Activated T-cell treated with anti-CD3 and anti-CD28 coated beads, Interleukin-2, amount 50 U/mL, for 72 hours (primary cell): ENCODE measurements around the gene PGM5. TPM values are rescaled to one million over a fixed set of nuclear protein-coding genes. Genes with fewer than 3 reads are reported as not detected.

Source experiments
- ATAC-seq, 2 donors: fragments of 150-1000 bp; cut with Tn5 transposase; replicated peaks in 1 of 2; 2 replicates each; pipeline ENCODE4 v1.10.0; 2021; ENCODE audit warnings: moderate library complexity in 2 of 2, mild to moderate bottlenecking in 1 of 2
- DNase-seq, 2 donors: peaks; one replicate each; pipeline ENCODE4 v3.0.0; 2021 to 2022; ENCODE audit warnings: mixed read lengths in 1 of 2
- H3K27ac Mint-ChIP-seq: one replicate; pipeline ENCODE4 v1.8.0; 2022; ENCODE audit warnings: mild to moderate bottlenecking, moderate library complexity, mixed read lengths
- H3K27me3 Mint-ChIP-seq: one replicate; pipeline ENCODE4 v1.8.0; 2022; ENCODE audit warnings: low read depth, mixed read lengths
- H3K36me3 Mint-ChIP-seq, 2 donors: one replicate each; pipeline ENCODE4 v1.8.0; 2022; ENCODE audit warnings: mixed read lengths in 2 of 2, mild to moderate bottlenecking in 1 of 2; ENCODE audit not compliant: insufficient read depth in 2 of 2
- H3K4me1 Mint-ChIP-seq: one replicate; pipeline ENCODE4 v1.8.0; 2022; ENCODE audit warnings: low read depth, mixed read lengths
- H3K4me3 Mint-ChIP-seq, 2 donors: one replicate each; pipeline ENCODE4 v1.8.0; 2022; ENCODE audit warnings: mild to moderate bottlenecking in 2 of 2, mixed read lengths in 2 of 2, moderate library complexity in 2 of 2
- H3K9me3 Mint-ChIP-seq, 2 donors: one replicate each; pipeline ENCODE4 v1.8.0; 2022; ENCODE audit warnings: mixed read lengths in 2 of 2
- total RNA-seq, 2 donors: library from RNA; stranded (reverse); gene quantifications; one replicate each; pipeline ENCODE4 v1.2.3, GENCODE V29; 2022

The PGM5 gene
- total RNA-seq, 2 donors from 2014 or later = not detected

- no peak overlapping the region for H3K4me3 Mint-ChIP-seq
- peaks cover 9% of the 10 kb centered on the region for H3K27me3 Mint-ChIP-seq
- no peak overlapping the region for H3K27ac Mint-ChIP-seq
- no peak for DNase-seq
- H3K36me3 Mint-ChIP-seq = no peaks in the 10 kb centered on the region
- no peaks in the 10 kb centered on the region for H3K4me1 Mint-ChIP-seq
- H3K9me3 Mint-ChIP-seq = no peaks in the 10 kb centered on the region
- no peak for ATAC-seq
Observed at GRCh38 chr9:68428481-68428880, 72.1 kb downstream of the PGM5 start.

GRCh38 chr9:68429631-68430030 is 73.2 kb downstream of the PGM5 start:
- no peak for ATAC-seq
- H3K27ac Mint-ChIP-seq = no peak overlapping the region

DNA sequence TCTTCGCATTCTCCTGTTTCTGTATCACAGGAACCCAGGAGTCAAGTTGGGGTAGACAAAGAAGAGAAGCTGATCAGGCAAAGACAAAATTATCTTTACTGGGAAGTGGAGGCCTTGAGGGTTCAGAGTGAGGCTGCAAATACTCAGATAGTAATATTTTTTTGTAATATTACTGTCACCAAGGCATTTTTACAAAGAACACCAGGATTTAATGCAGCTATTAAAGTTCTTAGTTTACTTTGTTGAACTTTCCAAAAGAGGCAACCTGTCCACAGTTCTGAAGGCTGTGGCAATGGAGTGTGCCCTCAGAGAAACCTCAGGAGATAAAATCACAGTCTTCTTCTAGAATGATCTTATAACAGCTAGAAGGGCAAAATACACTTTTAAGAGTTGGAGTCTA is 74.9 kb downstream of the PGM5 start:
- H3K36me3 Mint-ChIP-seq = no peaks in the 10 kb centered on the region
- H3K9me3 Mint-ChIP-seq = no peaks in the 10 kb centered on the region
- ATAC-seq = no peak
- H3K27ac Mint-ChIP-seq = no peak overlapping the region
- H3K27me3 Mint-ChIP-seq = no peaks in the 10 kb centered on the region
- no peak overlapping the region for H3K4me3 Mint-ChIP-seq
- DNase-seq = no peak
- H3K4me1 Mint-ChIP-seq = no peaks in the 10 kb centered on the region

More at GRCh38 chr9:68429631-68430030, 73.2 kb downstream of the PGM5 start:
- H3K4me3 Mint-ChIP-seq = no peak overlapping the region
- no peaks in the 10 kb centered on the region for H3K27me3 Mint-ChIP-seq
- no peak for DNase-seq
- no peaks in the 10 kb centered on the region for H3K36me3 Mint-ChIP-seq
- H3K9me3 Mint-ChIP-seq = no peaks in the 10 kb centered on the region
- H3K4me1 Mint-ChIP-seq = no peaks in the 10 kb centered on the region

- H3K4me3 Mint-ChIP-seq = no peak overlapping the region
- no peaks in the 10 kb centered on the region for H3K9me3 Mint-ChIP-seq
- no peak overlapping the region for H3K27ac Mint-ChIP-seq
- ATAC-seq (no peak), DNase-seq (no peak)
- H3K4me1 Mint-ChIP-seq = no peaks in the 10 kb centered on the region
- no peaks in the 10 kb centered on the region for H3K36me3 Mint-ChIP-seq
- H3K27me3 Mint-ChIP-seq = peaks cover 12% of the 10 kb centered on the region
Observed at GRCh38 chr9:68433531-68434110, 77.2 kb downstream of the PGM5 start.

DNA sequence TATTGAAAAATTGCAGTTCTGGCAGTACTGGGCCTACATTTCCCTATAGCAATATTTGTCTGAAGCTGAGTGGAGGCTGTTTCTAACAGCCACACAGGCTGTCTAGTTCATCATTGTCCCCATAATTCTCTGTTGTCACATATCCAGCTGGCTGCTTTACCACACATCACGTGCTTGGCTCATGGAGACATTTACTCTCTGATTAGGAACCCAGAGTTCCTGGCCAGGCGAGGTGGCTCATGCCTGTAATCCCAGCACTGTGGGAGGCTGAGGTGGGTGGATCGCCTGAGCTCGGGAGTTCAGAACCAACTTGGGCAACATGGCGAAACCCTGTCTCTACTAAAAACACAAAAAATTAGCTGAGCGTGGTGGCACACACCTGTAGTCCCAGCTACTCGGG is 81.4 kb downstream of the PGM5 start:
- no peak overlapping the region for H3K4me3 Mint-ChIP-seq
- no peaks in the 10 kb centered on the region for H3K4me1 Mint-ChIP-seq

GRCh38 chr9:68443624-68444023 is 87.2 kb downstream of the PGM5 start:
- peaks cover 0 to 3% of the 10 kb centered on the region in 2 donors for H3K36me3 Mint-ChIP-seq
- no peaks in the 10 kb centered on the region for H3K4me1 Mint-ChIP-seq
- H3K27ac Mint-ChIP-seq = no peak overlapping the region
- no peak for DNase-seq
- peaks cover 7% of the 10 kb centered on the region for H3K27me3 Mint-ChIP-seq
- H3K9me3 Mint-ChIP-seq = peaks cover 0 to 4% of the 10 kb centered on the region in 2 donors
- no peak overlapping the region for H3K4me3 Mint-ChIP-seq
- no peak for ATAC-seq

More for the DNA sequence above, 81.4 kb downstream of the PGM5 start:
- no peak for DNase-seq
- Mint-ChIP-seq H3K27ac (no peak overlapping the region), H3K36me3 (peaks cover 0 to 3% of the 10 kb centered on the region in 2 donors), H3K27me3 (peaks cover 12% of the 10 kb centered on the region), H3K9me3 (peaks cover 0 to 4% of the 10 kb centered on the region in 2 donors)
- ATAC-seq = no peak

- H3K4me3 Mint-ChIP-seq = no peak overlapping the region
- no peaks in the 10 kb centered on the region for H3K4me1 Mint-ChIP-seq
- ATAC-seq (no peak), DNase-seq (no peak)
- H3K27ac Mint-ChIP-seq = no peak overlapping the region
- no peaks in the 10 kb centered on the region for H3K9me3 Mint-ChIP-seq
- H3K27me3 Mint-ChIP-seq = peaks cover 7% of the 10 kb centered on the region
- no peaks in the 10 kb centered on the region for H3K36me3 Mint-ChIP-seq
Observed at GRCh38 chr9:68446836-68447235, 90.4 kb downstream of the PGM5 start.

DNA sequence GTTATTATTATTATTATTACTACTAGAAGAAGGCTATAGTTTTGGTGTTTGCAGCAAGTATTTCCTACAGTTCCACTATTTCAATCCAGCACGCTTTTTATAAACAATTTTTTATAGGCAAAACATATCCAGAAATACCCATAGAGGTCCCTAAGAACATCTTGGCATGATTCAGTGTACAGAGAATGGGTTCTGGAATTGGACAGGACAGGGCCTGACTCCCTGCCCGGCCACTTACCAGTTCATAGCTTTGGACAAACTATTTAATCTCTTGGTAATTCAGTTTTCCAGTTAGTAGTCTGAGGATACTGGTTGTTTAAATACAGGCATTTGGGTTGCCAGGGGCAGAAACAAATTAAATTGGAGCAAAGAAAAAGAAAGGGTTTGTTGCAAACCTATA is 91.2 kb downstream of the PGM5 start:
- Mint-ChIP-seq H3K36me3 (no peaks in the 10 kb centered on the region), H3K27me3 (peaks cover 7% of the 10 kb centered on the region), H3K4me3 (no peak overlapping the region), H3K4me1 (no peaks in the 10 kb centered on the region), H3K9me3 (no peaks in the 10 kb centered on the region), H3K27ac (no peak overlapping the region)
- no peak for ATAC-seq
- no peak for DNase-seq

- Mint-ChIP-seq H3K9me3 (no peaks in the 10 kb centered on the region), H3K27ac (no peak overlapping the region), H3K36me3 (no peaks in the 10 kb centered on the region), H3K4me1 (no peaks in the 10 kb centered on the region), H3K27me3 (no peaks in the 10 kb centered on the region), H3K4me3 (no peak overlapping the region)
- DNase-seq = no peak
- no peak for ATAC-seq
Observed at GRCh38 chr9:68454579-68455334, 98.3 kb downstream of the PGM5 start.

- H3K27ac Mint-ChIP-seq = no peak overlapping the region
- H3K4me3 Mint-ChIP-seq = no peak overlapping the region
- H3K27me3 Mint-ChIP-seq = no peaks in the 10 kb centered on the region
- no peaks in the 10 kb centered on the region for H3K9me3 Mint-ChIP-seq
- no peak for DNase-seq
- no peaks in the 10 kb centered on the region for H3K4me1 Mint-ChIP-seq
- ATAC-seq = no peak
- H3K36me3 Mint-ChIP-seq = no peaks in the 10 kb centered on the region
Observed at GRCh38 chr9:68455451-68455850, 99.0 kb downstream of the PGM5 start.

DNA sequence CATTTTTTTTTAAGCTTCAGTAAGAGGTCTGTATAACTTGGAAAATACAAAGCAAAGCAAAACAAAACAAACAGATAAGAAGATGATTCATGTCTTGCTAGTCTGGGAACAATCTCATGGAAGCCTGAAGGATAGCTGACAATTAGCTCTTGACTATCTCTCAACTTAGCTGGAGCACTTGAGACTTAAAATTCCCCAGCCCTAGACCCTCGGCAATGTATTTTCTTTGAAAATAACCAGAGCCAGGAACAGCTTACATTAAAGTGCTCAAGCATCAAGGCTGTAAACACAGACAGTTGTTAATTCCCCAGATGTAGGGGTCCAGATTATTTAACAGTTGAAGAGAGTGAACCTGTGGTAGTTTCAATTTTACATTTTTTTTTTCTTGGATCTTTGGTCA is 101.4 kb downstream of the PGM5 start:
- ATAC-seq = no peak
- H3K4me1 Mint-ChIP-seq = no peaks in the 10 kb centered on the region
- peaks cover 3% of the 10 kb centered on the region for H3K27me3 Mint-ChIP-seq
- no peaks in the 10 kb centered on the region for H3K9me3 Mint-ChIP-seq
- DNase-seq = no peak
- no peak overlapping the region for H3K4me3 Mint-ChIP-seq
- H3K36me3 Mint-ChIP-seq = no peaks in the 10 kb centered on the region
- H3K27ac Mint-ChIP-seq = no peak overlapping the region

DNA sequence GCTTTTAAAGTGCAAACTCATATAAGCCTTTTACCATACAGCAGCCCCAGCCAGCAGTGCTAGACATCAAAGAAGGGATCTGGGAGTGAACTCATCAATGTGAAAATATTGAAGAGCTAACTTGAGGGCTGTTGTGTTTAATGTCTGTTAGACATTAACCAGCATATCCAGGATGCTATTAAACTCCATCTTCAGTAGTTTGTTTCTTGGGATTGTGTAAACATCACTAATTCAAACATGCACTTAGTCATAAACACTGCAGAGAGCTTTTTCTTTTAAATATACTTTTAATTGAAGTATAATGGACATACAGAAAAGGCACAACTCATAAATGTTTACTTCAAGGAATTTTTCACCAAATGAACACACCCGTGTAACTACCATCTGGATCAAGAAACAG is 102.5 kb downstream of the PGM5 start:
- Mint-ChIP-seq H3K4me1 (no peaks in the 10 kb centered on the region), H3K9me3 (no peaks in the 10 kb centered on the region), H3K27me3 (peaks cover 9% of the 10 kb centered on the region), H3K36me3 (no peaks in the 10 kb centered on the region), H3K4me3 (no peak overlapping the region), H3K27ac (no peak overlapping the region)
- ATAC-seq (no peak), DNase-seq (no peak)

DNA sequence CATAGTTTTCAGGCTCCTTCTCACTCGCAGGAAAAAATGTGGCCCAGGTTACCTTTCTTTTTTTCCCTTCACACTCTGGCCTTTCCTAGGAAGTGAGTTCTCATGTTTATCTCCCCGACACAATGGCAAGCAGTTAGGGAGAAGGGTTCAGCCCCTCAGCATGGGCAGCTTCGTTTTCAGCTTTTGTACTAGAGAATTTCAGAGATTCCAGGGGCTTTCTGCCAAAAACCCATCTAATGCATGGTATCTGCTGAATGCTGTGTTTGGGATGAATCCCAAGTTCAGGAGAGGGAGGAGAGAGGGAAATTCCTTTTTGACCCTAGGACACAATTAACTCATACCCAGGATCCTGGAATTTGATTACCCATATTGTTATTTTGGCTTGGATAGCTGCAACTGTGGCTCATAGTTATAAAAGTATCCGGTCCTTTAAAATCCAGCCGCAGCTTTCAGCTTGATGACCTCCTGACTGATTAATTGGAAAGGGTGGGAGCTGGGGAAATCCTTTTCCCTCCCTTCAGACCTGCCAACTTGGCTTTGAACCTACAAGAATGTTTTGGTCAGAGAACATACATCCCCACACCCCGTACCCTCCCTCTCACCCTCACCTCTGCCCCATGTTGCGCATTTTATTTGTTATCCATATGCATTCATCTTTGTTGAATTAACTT is 105.8 kb downstream of the PGM5 start:
- ATAC-seq (no peak), DNase-seq (no peak)
- Mint-ChIP-seq H3K4me1 (no peaks in the 10 kb centered on the region), H3K36me3 (no peaks in the 10 kb centered on the region), H3K9me3 (no peaks in the 10 kb centered on the region), H3K4me3 (no peak overlapping the region), H3K27ac (no peak overlapping the region), H3K27me3 (peaks cover 9% of the 10 kb centered on the region)
